IMR-90 (cell line): Measurements from ENCODE around the gene CGGBP1. TPM values are rescaled to one million over a fixed set of nuclear protein-coding genes. Genes with fewer than 3 reads are reported as not detected.

Experiments
- ATAC-seq: fragments of 200-7000 bp; cut with Tn5 transposase; 2 replicates; pipeline ENCODE4 v1.9.1; 2020; ENCODE audit warnings: low read depth, mild to moderate bottlenecking, moderate library complexity
- BruUV-seq: library from RNA; stranded (reverse); fragments of 400-500 nt; replicated peaks from 2 replicates; lab custom pipeline; 2021; lab: Mats Ljungman, UMichigan
- CTCF ChIA-PET: fragments of 300-600 bp; formaldehyde crosslinking; extraction: SDS; loops from one replicate; lab custom pipeline; 2021; ENCODE audit warnings: antibody characterized with exemption; lab: Yijun Ruan, JAX
- POLR2A ChIA-PET: fragments of 300-600 bp; sonication (Branson Sonifier 250); formaldehyde crosslinking; loops from one replicate; lab custom pipeline; 2022; ENCODE audit warnings: antibody characterized with exemption; ENCODE audit not compliant: unreplicated experiment; lab: Charles Lee
- DNase-seq: peaks from one replicate; pipeline ENCODE4 v3.0.0; 2013
- H2AFZ ChIP-seq: replicated peaks from 2 replicates; pipeline ENCODE3; 2013; ENCODE audit warnings: low read length, mild to moderate bottlenecking; ENCODE audit not compliant: poor library complexity
- H2AK5ac ChIP-seq: 2 replicates; pipeline ENCODE4 v1.6.1; 2013; ENCODE audit warnings: low read depth, low read length, inconsistent platforms
- H2AK9ac ChIP-seq: replicated peaks from 2 replicates; pipeline ENCODE3; 2013; ENCODE audit warnings: mild to moderate bottlenecking, low read depth, low read length, moderate library complexity; ENCODE audit not compliant: poor library complexity
- H2BK120ac ChIP-seq: 2 replicates; pipeline ENCODE4 v1.6.1; 2013; ENCODE audit warnings: low read depth, low read length, inconsistent platforms
- H2BK15ac ChIP-seq: 3 replicates; pipeline ENCODE4 v1.6.1; 2013; ENCODE audit warnings: low read depth, low read length, inconsistent platforms
- H2BK20ac ChIP-seq: 2 replicates; pipeline ENCODE4 v1.6.1; 2013; ENCODE audit warnings: low read depth, mild to moderate bottlenecking, inconsistent platforms, low read length, moderate library complexity
- H2BK5ac ChIP-seq: 2 replicates; pipeline ENCODE4 v1.6.1; 2013; ENCODE audit warnings: mild to moderate bottlenecking, low read depth, low read length, inconsistent platforms; ENCODE audit not compliant: poor library complexity, severe bottlenecking
- H3K14ac ChIP-seq: replicated peaks from 2 replicates; pipeline ENCODE4 v1.6.1; 2013; ENCODE audit warnings: low read depth, low read length, inconsistent platforms
- H3K18ac ChIP-seq: 2 replicates; pipeline ENCODE4 v1.6.1; 2013; ENCODE audit warnings: low read depth, low read length, control low read depth
- H3K23ac ChIP-seq: 2 replicates; pipeline ENCODE4 v1.6.1; 2013; ENCODE audit warnings: low read depth, low read length, inconsistent platforms
- H3K27ac ChIP-seq: 2 replicates; pipeline ENCODE4 v1.5.1; 2013; ENCODE audit warnings: mild to moderate bottlenecking, control low read depth, low read length; ENCODE audit not compliant: insufficient read depth
- H3K27me3 ChIP-seq: 2 replicates; pipeline ENCODE4 v1.6.1; 2013; ENCODE audit warnings: low read length; ENCODE audit not compliant: control insufficient read depth, insufficient read depth
- H3K36me3 ChIP-seq: 2 replicates; pipeline ENCODE4 v1.6.1; 2013; ENCODE audit warnings: low read length, mixed read lengths; ENCODE audit not compliant: control insufficient read depth, insufficient read depth
- H3K4ac ChIP-seq: 2 replicates; pipeline ENCODE4 v1.6.1; 2013; ENCODE audit warnings: low read depth, low read length, inconsistent platforms
- H3K4me1 ChIP-seq: 2 replicates; pipeline ENCODE4 v1.6.1; 2013; ENCODE audit warnings: low read length, mixed read lengths; ENCODE audit not compliant: control insufficient read depth, insufficient read depth
- H3K4me2 ChIP-seq: 2 replicates; pipeline ENCODE4 v1.6.1; 2013; ENCODE audit warnings: low read depth, mild to moderate bottlenecking, control low read depth, low read length, moderate library complexity
- H3K4me3 ChIP-seq: 2 replicates; pipeline ENCODE4 v1.5.1; 2013; ENCODE audit warnings: low read depth, mild to moderate bottlenecking, control low read depth, low read length, moderate library complexity; ENCODE audit not compliant: insufficient read depth
- H3K56ac ChIP-seq: 2 replicates; pipeline ENCODE4 v1.6.1; 2013; ENCODE audit warnings: low read length, inconsistent platforms; ENCODE audit not compliant: insufficient read depth; ENCODE audit errors: extremely low read depth
- H3K79me1 ChIP-seq, 2 experiments: 2 replicates each; pipeline ENCODE4 v1.6.1; 2013; ENCODE audit warnings: low read length in 2 of 2, inconsistent platforms in 1 of 2, low read depth in 1 of 2
- H3K9ac ChIP-seq: 2 replicates; pipeline ENCODE4 v1.6.1; 2013; ENCODE audit warnings: low read depth, low read length, control low read depth
- H3K9me1 ChIP-seq: 2 replicates; pipeline ENCODE4 v1.6.1; 2013; ENCODE audit warnings: low read length, inconsistent platforms; ENCODE audit not compliant: insufficient read depth
- H3K9me3 ChIP-seq: 2 replicates; pipeline ENCODE4 v1.6.1; 2013; ENCODE audit warnings: low read length; ENCODE audit not compliant: control insufficient read depth, insufficient read depth
- H4K20me1 ChIP-seq: 2 replicates; pipeline ENCODE4 v1.6.1; 2013; ENCODE audit warnings: low read length, inconsistent platforms; ENCODE audit not compliant: insufficient read depth
- H4K5ac ChIP-seq: 2 replicates; pipeline ENCODE4 v1.6.1; 2013; ENCODE audit warnings: mild to moderate bottlenecking, low read depth, low read length, control low read depth
- H4K8ac ChIP-seq, 2 experiments: 2 replicates each; pipeline ENCODE4 v1.6.1; 2013; ENCODE audit warnings: low read depth in 2 of 2, low read length in 2 of 2, control low read depth in 1 of 2, inconsistent platforms in 1 of 2
- H4K91ac ChIP-seq: 2 replicates; pipeline ENCODE4 v1.6.1; 2013; ENCODE audit warnings: low read depth, low read length, inconsistent platforms; ENCODE audit not compliant: insufficient read depth
- BHLHE40 ChIP-seq: fragments of 150-350 bp; IDR thresholded peaks from 2 replicates; pipeline ENCODE4 v1.6.1; 2016; ENCODE audit warnings: mild to moderate bottlenecking, low read depth, low read length
- CEBPB ChIP-seq: IDR thresholded peaks from 2 replicates; pipeline ENCODE4 v1.6.1; 2012; ENCODE audit warnings: low read depth, low read length, improper control_type of control experiment
- CHD1 ChIP-seq: IDR thresholded peaks from 2 replicates; pipeline ENCODE4 v1.6.1; 2012; ENCODE audit warnings: low read depth, low read length, improper control_type of control experiment
- CTCF ChIP-seq: conservative IDR thresholded peaks from 2 replicates; pipeline ENCODE4 v1.5.1; 2012; ENCODE audit warnings: mild to moderate bottlenecking, low read depth, low read length, improper control_type of control experiment
- ELK1 ChIP-seq: fragments of 150-350 bp; IDR thresholded peaks from 2 replicates; pipeline ENCODE4 v1.6.1; 2016; ENCODE audit warnings: low read depth, mild to moderate bottlenecking, low read length, moderate library complexity, borderline replicate concordance
- FOS ChIP-seq: fragments of 150-350 bp; IDR thresholded peaks from 2 replicates; pipeline ENCODE4 v1.6.1; 2016; ENCODE audit warnings: low read depth, low read length
- MAFK ChIP-seq: IDR thresholded peaks from 2 replicates; pipeline ENCODE4 v1.6.1; 2012; ENCODE audit warnings: low read depth, low read length, improper control_type of control experiment
- MAZ ChIP-seq: IDR thresholded peaks from 2 replicates; pipeline ENCODE4 v1.6.1; 2012; ENCODE audit warnings: low read depth, mild to moderate bottlenecking, low read length, improper control_type of control experiment, moderate library complexity, borderline replicate concordance
- MXI1 ChIP-seq: IDR thresholded peaks from 2 replicates; pipeline ENCODE4 v1.6.1; 2012; ENCODE audit warnings: low read depth, mild to moderate bottlenecking, low read length, moderate library complexity, borderline replicate concordance
- NFE2L2 ChIP-seq: fragments of 150-350 bp; IDR thresholded peaks from 2 replicates; pipeline ENCODE4 v1.6.1; 2016; ENCODE audit warnings: low read depth, mild to moderate bottlenecking, low read length
- POLR2A ChIP-seq: IDR thresholded peaks from 2 replicates; pipeline ENCODE4 v1.6.1; 2012; ENCODE audit warnings: mild to moderate bottlenecking, low read depth, low read length
- RAD21 ChIP-seq: IDR thresholded peaks from 2 replicates; pipeline ENCODE4 v1.6.1; 2012; ENCODE audit warnings: low read length, improper control_type of control experiment
- RCOR1 ChIP-seq: IDR thresholded peaks from 2 replicates; pipeline ENCODE4 v1.6.1; 2012; ENCODE audit warnings: mild to moderate bottlenecking, low read length, improper control_type of control experiment; ENCODE audit not compliant: insufficient replicate concordance
- RFX5 ChIP-seq: IDR thresholded peaks from 2 replicates; pipeline ENCODE4 v1.8.0; 2012; ENCODE audit warnings: low read depth, mild to moderate bottlenecking, low read length, moderate library complexity
- SMC3 ChIP-seq: fragments of 150-350 bp; IDR thresholded peaks from 2 replicates; pipeline ENCODE4 v1.6.1; 2016; ENCODE audit warnings: low read depth, mild to moderate bottlenecking, antibody characterized with exemption, low read length, moderate library complexity
- USF2 ChIP-seq: fragments of 150-350 bp; IDR thresholded peaks from 2 replicates; pipeline ENCODE4 v1.6.1; 2017; ENCODE audit warnings: mild to moderate bottlenecking, antibody characterized with exemption, low read length, low read depth
- WGBS, 2 experiments: methylation state at CpG; one replicate each; pipeline versions ENCODE4 v1.1.5 to v1.1.7; 2013; ENCODE audit warnings: missing lambda C conversion rate in 2 of 2; ENCODE audit not compliant: insufficient read length in 1 of 2; ENCODE audit errors: extremely low coverage in 2 of 2; 5-methylcytosine and 5-hydroxymethylcytosine counted together
- dilution Hi-C: fragments of 300-500 bp; cut with HindIII; formaldehyde crosslinking; loops from one replicate; pipeline ENCODE4 v1.14.3; 2018; ENCODE audit warnings: low sequenced_read_pairs; ENCODE audit not compliant: unreplicated experiment
- in situ Hi-C: fragments of 300-500 bp; cut with MboI; formaldehyde crosslinking; loops from 3 replicates; pipeline ENCODE4 v1.14.3; 2019; ENCODE audit warnings: low sequenced_read_pairs, inconsistent platforms, mixed read lengths
- intact Hi-C: fragments of 100-400 bp; cut with micrococcal nuclease; formaldehyde crosslinking; loops from 2 replicates; pipeline ENCODE4 v1.10.0; 2022
- polyA plus RNA-seq, 3 experiments: library from polyadenylated mRNA; depleted of rRNA; stranded (reverse); fragments of >200 nt; gene quantifications; 2 replicates each; pipeline ENCODE4 v1.2.3, GENCODE V29; 2012; ENCODE audit warnings: low replicate concordance in 1 of 3
- total RNA-seq: library from RNA; depleted of rRNA; stranded (reverse); fragments of >200 nt; gene quantifications from 2 replicates; pipeline ENCODE4 v1.2.3, GENCODE V29; 2012

Gene CGGBP1
- total and polyA plus RNA-seq, 2 of the 4 experiments (the other 2 are of a cell fraction), result 42.1 to 47.7 TPM

- peak overlapping the region; percentile 50; the same call in 1 of the 2 replicates for H3K27ac ChIP-seq
- peak overlapping the region; percentile 99 for H4K5ac ChIP-seq
- no peak overlapping the region for H3K56ac ChIP-seq
- H3K27me3 ChIP-seq, result peaks cover 2% of the 10 kb centered on the region; the same call in 1 of the 2 replicates
- no peak overlapping the region for H2AK5ac ChIP-seq
- WGBS, 2 experiments, result no CpG with 5 or more reads among the region's 1 CpG
- peak overlapping the region; percentile 100 for H3K4me2 ChIP-seq
- peak overlapping the region; percentile 82 for H2AFZ ChIP-seq
- H4K20me1 ChIP-seq, result no peaks in the 10 kb centered on the region
- peak overlapping the region; percentile 88 for H3K18ac ChIP-seq
- TF ChIP-seq MXI1, result no peak
- no peak for TF ChIP-seq MAZ
- no peak for TF ChIP-seq MAFK
- no peak for TF ChIP-seq NFE2L2
- TF ChIP-seq FOS, result no peak
- no peak for TF ChIP-seq SMC3
- no peak for TF ChIP-seq RFX5
- no peak for TF ChIP-seq CEBPB
- TF ChIP-seq BHLHE40, result no peak
- TF ChIP-seq CTCF, result no peak
- no peak for TF ChIP-seq POLR2A
- no peak for TF ChIP-seq USF2
- no peak for TF ChIP-seq CHD1
- no peak for TF ChIP-seq RAD21
- no peak for TF ChIP-seq ELK1
- TF ChIP-seq RCOR1, result no peak
- H4K8ac ChIP-seq, result peak overlapping the region; percentile 32 to 73
- no TSS peak for BruUV-seq
- DNase-seq (peak; percentile 27), ATAC-seq (peak; percentile 87)
- H3K9me1 ChIP-seq, result no peaks in the 10 kb centered on the region
- no peaks in the 10 kb centered on the region for H3K36me3 ChIP-seq
- peak overlapping the region; percentile 1; the same call in 1 of the 2 replicates for H4K91ac ChIP-seq
- H2BK20ac ChIP-seq, result 0 out of 2 replicates have a peak overlapping the region, but pooled peaks have one; percentile 27
- dilution Hi-C loops, result no loop called here
- peak overlapping the region; percentile 91 for H3K9ac ChIP-seq
- no peak overlapping the region for H2BK15ac ChIP-seq
- ChIA-PET POLR2A (no interaction called here), CTCF (interaction anchor here (0.9 kb wide), 1 partner anchor 82 kb away, joined by 3 read pairs; no protein-coding TSS in a partner anchor)
- H2BK5ac ChIP-seq, result no peak overlapping the region
- H2AK9ac ChIP-seq, result no peak overlapping the region
- no peaks in the 10 kb centered on the region for H3K9me3 ChIP-seq
- no peaks in the 10 kb centered on the region for H3K79me1 ChIP-seq
- intact Hi-C loops, result no loop called here
- H3K14ac ChIP-seq, result peak overlapping the region; percentile 42
- peak overlapping the region; percentile 41 for H2BK120ac ChIP-seq
- in situ Hi-C loops, result no loop called here
- H3K4me1 ChIP-seq, result no peaks in the 10 kb centered on the region; the same call in 1 of the 2 replicates
- H3K4ac ChIP-seq, result no peak overlapping the region
- H3K4me3 ChIP-seq, result peak overlapping the region; percentile 74
- H3K23ac ChIP-seq, result 0 out of 2 replicates have a peak overlapping the region, but pooled peaks have one; percentile 1
These were observed 27.1 kb downstream of the CGGBP1 start for GRCh38 chr3:88031642-88032077.
